22Rv1 (cell line): ENCODE data around the gene FOXJ3.

ENCODE experiments used
- CTCF ChIP-seq: fragments of 450-650 bp; IDR thresholded peaks from 2 replicates; pipeline ENCODE4 v1.5.1; 2017; ENCODE audit warnings: mild to moderate bottlenecking
- ZFX ChIP-seq: fragments of 450-650 bp; IDR thresholded peaks from 2 replicates; pipeline ENCODE4 v1.6.1; 2017; ENCODE audit warnings: antibody characterized with exemption, borderline replicate concordance

- TF ChIP-seq CTCF (no peak), ZFX (no peak)
These were observed 2.2 kb downstream of the FOXJ3 start for GRCh38 chr1:42332877-42333276.
